H1 (cell line): ENCODE results near the gene OPCML. TPM values are rescaled to one million over a fixed set of nuclear protein-coding genes. Genes with fewer than 3 reads are reported as not detected.
A peak's percentile ranks its signal among the peaks of the same experiment; 100 is the strongest.

Experiments used
- CTCF ChIA-PET: fragments of 300-600 bp; sonication (Branson Sonifier 250); formaldehyde crosslinking; loops from one replicate; lab custom pipeline; 2021; ENCODE audit not compliant: partially characterized antibody; lab: Charles Lee
- POLR2A ChIA-PET: fragments of 300-600 bp; sonication (Branson Sonifier 250); formaldehyde crosslinking; loops from one replicate; lab custom pipeline; 2021; ENCODE audit warnings: inconsistent platforms; ENCODE audit not compliant: partially characterized antibody; lab: Charles Lee
- DNase-seq, 2 experiments: peaks; one replicate each; pipeline versions ENCODE4 v3.0.0 to v3.0.0-alpha.2; 2010 to 2022; ENCODE audit warnings: low spot score in 2 of 2, low read depth in 1 of 2, mixed read lengths in 1 of 2
- FAIRE-seq: peaks from 2 replicates; lab custom pipeline; 2011; peaks lifted over from hg19 to GRCh38; lab: Jason Lieb, UNC
- H2AFZ ChIP-seq: 2 replicates; pipeline ENCODE4 v1.8.1; 2012; ENCODE audit warnings: low read length, inconsistent platforms
- H2AK5ac ChIP-seq: 2 replicates; pipeline ENCODE4 v1.6.1; 2013; ENCODE audit warnings: low read depth, low read length
- H2BK120ac ChIP-seq: replicated peaks from 2 replicates; pipeline ENCODE3; 2013; ENCODE audit warnings: low read depth, low read length, inconsistent platforms
- H2BK12ac ChIP-seq: 2 replicates; pipeline ENCODE4 v1.6.1; 2013; ENCODE audit warnings: low read depth, low read length
- H2BK15ac ChIP-seq: 2 replicates; pipeline ENCODE4 v1.6.1; 2013; ENCODE audit warnings: low read length
- H2BK20ac ChIP-seq: 2 replicates; pipeline ENCODE4 v1.6.1; 2013; ENCODE audit warnings: low read length
- H2BK5ac ChIP-seq: 2 replicates; pipeline ENCODE4 v1.6.1; 2013; ENCODE audit warnings: low read depth, low read length
- H3K14ac ChIP-seq: 2 replicates; pipeline ENCODE4 v1.6.1; 2013; ENCODE audit warnings: inconsistent platforms; ENCODE audit not compliant: insufficient read length
- H3K18ac ChIP-seq: 2 replicates; pipeline ENCODE4 v1.6.1; 2013; ENCODE audit warnings: low read length; ENCODE audit errors: extremely low read depth
- H3K23ac ChIP-seq: 2 replicates; pipeline ENCODE4 v1.6.1; 2013; ENCODE audit warnings: inconsistent platforms; ENCODE audit not compliant: insufficient read length
- H3K23me2 ChIP-seq: 2 replicates; pipeline ENCODE4 v1.6.1; 2013; ENCODE audit warnings: low read depth, low read length
- H3K27ac ChIP-seq: 2 replicates; pipeline ENCODE4 v1.6.1; 2011; ENCODE audit warnings: low read depth, low read length, inconsistent platforms
- H3K27me3 ChIP-seq, 4 experiments: replicated peaks in 1 of 4; 1 replicate in 1 of 4; 2 replicates in 3 of 4; pipeline versions ENCODE4 v1.6.1 to v1.8.1; 2011 to 2013; ENCODE audit warnings: low read length in 3 of 4, mild to moderate bottlenecking in 3 of 4, inconsistent platforms in 2 of 4, mixed read lengths in 2 of 4, moderate library complexity in 1 of 4; ENCODE audit not compliant: control insufficient read depth in 3 of 4, insufficient read depth in 3 of 4; ENCODE audit errors: extremely low read depth in 1 of 4
- H3K36me3 ChIP-seq, 4 experiments: 2 replicates each; pipeline versions ENCODE4 v1.6.1 to v1.8.1; 2011 to 2013; ENCODE audit warnings: mild to moderate bottlenecking in 4 of 4, low read length in 3 of 4, moderate library complexity in 2 of 4, control low read depth in 1 of 4, inconsistent platforms in 1 of 4; ENCODE audit not compliant: insufficient read depth in 4 of 4, control insufficient read depth in 2 of 4
- H3K4ac ChIP-seq: replicated peaks from 2 replicates; pipeline ENCODE3; 2013; ENCODE audit warnings: low read length, low read depth, mixed read lengths, inconsistent platforms; ENCODE audit not compliant: insufficient read length
- H3K4me1 ChIP-seq, 4 experiments: replicated peaks in 1 of 4; 1 replicate in 1 of 4; 2 replicates in 3 of 4; pipeline versions ENCODE4 v1.6.1 to v1.8.1; 2011 to 2013; ENCODE audit warnings: low read length in 3 of 4, inconsistent platforms in 2 of 4, mixed read lengths in 1 of 4; ENCODE audit not compliant: insufficient read depth in 4 of 4, control insufficient read depth in 3 of 4
- H3K4me2 ChIP-seq, 2 experiments: 2 replicates each; pipeline versions ENCODE4 v1.6.1 to v1.8.1; 2011 to 2013; ENCODE audit warnings: low read depth in 2 of 2, low read length in 2 of 2, control low read depth in 1 of 2, inconsistent platforms in 1 of 2, mild to moderate bottlenecking in 1 of 2; ENCODE audit not compliant: insufficient read depth in 1 of 2
- H3K4me3 ChIP-seq, 4 experiments: fragments of 200-600, 300-600 bp in 1 of 4; sonication (generic), shearing (Covaris generic), sonication (Bioruptor Twin) in 1 of 4; 2 replicates each; pipeline versions ENCODE4 v1.5.1 to v1.8.1; 2011 to 2016; ENCODE audit warnings: low read length in 4 of 4, low read depth in 3 of 4, control low read depth in 2 of 4, inconsistent platforms in 2 of 4, mild to moderate bottlenecking in 2 of 4, mixed read lengths in 1 of 4, moderate library complexity in 1 of 4; ENCODE audit not compliant: insufficient read depth in 2 of 4; ENCODE audit errors: extremely low read depth in 1 of 4
- H3K56ac ChIP-seq: replicated peaks from 2 replicates; pipeline ENCODE3; 2013; ENCODE audit warnings: low read depth, mild to moderate bottlenecking, mixed read lengths, low read length, inconsistent platforms; ENCODE audit not compliant: insufficient read length
- H3K79me1 ChIP-seq: 2 replicates; pipeline ENCODE4 v1.6.1; 2013; ENCODE audit warnings: low read depth, low read length, control low read depth
- H3K79me2 ChIP-seq, 2 experiments: 2 replicates each; pipeline versions ENCODE4 v1.6.1 to v1.8.1; 2012 to 2013; ENCODE audit warnings: low read length in 2 of 2, mild to moderate bottlenecking in 2 of 2, inconsistent platforms in 1 of 2; ENCODE audit not compliant: insufficient read depth in 2 of 2, control insufficient read depth in 1 of 2
- H3K9ac ChIP-seq, 4 experiments: replicated peaks in 1 of 4; 1 replicate in 1 of 4; 2 replicates in 3 of 4; pipeline versions ENCODE4 v1.6.1 to v1.8.1; 2011 to 2013; ENCODE audit warnings: low read depth in 3 of 4, low read length in 3 of 4, control low read depth in 2 of 4, mild to moderate bottlenecking in 2 of 4, moderate library complexity in 2 of 4, inconsistent platforms in 1 of 4; ENCODE audit errors: extremely low read depth in 1 of 4
- H3K9me3 ChIP-seq, 2 experiments: 2 replicates each; pipeline versions ENCODE4 v1.6.1 to v1.8.1; 2012 to 2013; ENCODE audit warnings: mild to moderate bottlenecking in 2 of 2, moderate library complexity in 2 of 2, control low read depth in 1 of 2, inconsistent platforms in 1 of 2, low read depth in 1 of 2, low read length in 1 of 2, mixed read lengths in 1 of 2; ENCODE audit not compliant: insufficient read depth in 2 of 2
- H4K20me1 ChIP-seq, 2 experiments: replicated peaks in 1 of 2; 2 replicates each; pipeline versions ENCODE3 to v1.8.1; 2011 to 2013; ENCODE audit warnings: inconsistent platforms in 2 of 2, low read length in 2 of 2, mild to moderate bottlenecking in 1 of 2; ENCODE audit not compliant: insufficient read depth in 2 of 2, control insufficient read depth in 1 of 2
- H4K5ac ChIP-seq: 2 replicates; pipeline ENCODE4 v1.6.1; 2013; ENCODE audit warnings: low read length, low read depth, mixed read lengths, inconsistent platforms; ENCODE audit not compliant: insufficient read length
- H4K8ac ChIP-seq: 2 replicates; pipeline ENCODE4 v1.8.0; 2013; ENCODE audit warnings: mild to moderate bottlenecking, moderate library complexity, low read length, inconsistent platforms; ENCODE audit not compliant: insufficient read depth; ENCODE audit errors: extremely low read depth
- H4K91ac ChIP-seq: replicated peaks from 2 replicates; pipeline ENCODE3; 2013; ENCODE audit warnings: low read length, mixed read lengths, inconsistent platforms; ENCODE audit not compliant: insufficient read length
- CREB1 ChIP-seq: IDR thresholded peaks from 2 replicates; pipeline ENCODE4 v1.6.1; 2012; ENCODE audit warnings: inconsistent platforms
- FOSL1 ChIP-seq: IDR thresholded peaks from 2 replicates; pipeline ENCODE4 v1.6.1; 2011; ENCODE audit warnings: mild to moderate bottlenecking, low read depth, low read length, moderate library complexity; ENCODE audit not compliant: insufficient read depth
- GABPA ChIP-seq: IDR thresholded peaks from 2 replicates; pipeline ENCODE4 v1.6.1; 2011; ENCODE audit warnings: mild to moderate bottlenecking, low read length, moderate library complexity, borderline replicate concordance; ENCODE audit not compliant: insufficient read depth
- POU5F1 ChIP-seq: IDR thresholded peaks from 2 replicates; pipeline ENCODE4 v1.6.1; 2011; ENCODE audit warnings: low read depth, mild to moderate bottlenecking, low read length, moderate library complexity
- RBBP5 ChIP-seq: IDR thresholded peaks from 2 replicates; pipeline ENCODE4 v1.7.1; 2012; ENCODE audit warnings: low read depth, mild to moderate bottlenecking, inconsistent platforms, low read length, moderate library complexity, borderline replicate concordance
- RNF2 ChIP-seq: fragments of 200-900, 300-1000 bp; sonication (generic); IDR thresholded peaks from 2 replicates; pipeline ENCODE4 v1.7.1; 2016; ENCODE audit warnings: borderline replicate concordance, low read depth, mild to moderate bottlenecking, antibody characterized with exemption, low read length; ENCODE audit not compliant: poor library complexity, severe bottlenecking; ENCODE audit errors: missing control alignments
- RXRA ChIP-seq: IDR thresholded peaks from 2 replicates; pipeline ENCODE4 v1.6.1; 2011; ENCODE audit warnings: low read depth, mild to moderate bottlenecking, low read length, moderate library complexity; ENCODE audit not compliant: insufficient read depth
- SAP30 ChIP-seq: fragments of 300-600 bp; sonication (generic); IDR thresholded peaks from 2 replicates; pipeline ENCODE4 v1.7.1; 2012; ENCODE audit warnings: low read length, moderate library complexity, mild to moderate bottlenecking, inconsistent platforms; ENCODE audit not compliant: insufficient read depth, insufficient replicate concordance
- TBP ChIP-seq: IDR thresholded peaks from 2 replicates; pipeline ENCODE4 v1.6.1; 2011; ENCODE audit warnings: low read depth, low read length, improper control_type of control experiment
- WGBS, 2 experiments: shearing (Covaris generic) in 1 of 2; methylation state at CpG; one replicate each; pipeline versions ENCODE4 v1.1.6 to v1.1.7; 2013 to 2015; ENCODE audit warnings: low lambda C conversion rate in 2 of 2, mixed read lengths in 2 of 2, inconsistent platforms in 1 of 2, low coverage in 1 of 2, missing lambda C conversion rate in 1 of 2; ENCODE audit not compliant: insufficient replicate concordance in 2 of 2, insufficient coverage in 1 of 2, insufficient read length in 1 of 2; ENCODE audit errors: extremely low coverage in 1 of 2, missing lambda C conversion rate in 1 of 2; 5-methylcytosine and 5-hydroxymethylcytosine counted together
- polyA plus RNA-seq, 7 experiments: library from polyadenylated mRNA; depleted of rRNA in 3 of 7; stranded (reverse) in 5 of 7; unstranded in 2 of 7; fragments of >200 nt in 5 of 7; fragments of 200-250 nt in 2 of 7; gene quantifications; 1 replicate in 5 of 7; 2 replicates in 1 of 7; 4 replicates in 1 of 7; pipeline versions ENCODE4 v1.2.1 to v1.2.3, GENCODE V29; 2011 to 2013; ENCODE audit warnings: missing spikeins in 2 of 7, mixed read lengths in 2 of 7
- total RNA-seq: library from RNA; stranded (reverse); fragmentation: NEBNext Ultra II Directional; extraction: Animal tissue kit (Norgen Biotek cat#: 25700); gene quantifications from 2 replicates; pipeline ENCODE4 v1.2.1, GENCODE V29; 2021
- TF ChIP-seq, protein P1 (sequence below): IDR thresholded peaks from 2 replicates; pipeline ENCODE4 v1.6.1; 2012; ENCODE audit warnings: low read length, inconsistent platforms

OPCML gene
- total and polyA plus RNA-seq, 2 of the 8 experiments (the other 6 are each of a cell fraction or from before 2014, with no cell fraction given) = 2.3 to 3.1 TPM

- Histone ChIP-seq H3K79me1 (no peaks in the 10 kb centered on the region), H3K79me2 (no peaks in the 10 kb centered on the region), H3K4me3 (no peak overlapping the region), H2AFZ (no peak overlapping the region), H3K9ac (no peak overlapping the region), H3K4ac (no peak overlapping the region), H3K27ac (no peak overlapping the region), H3K27me3 (no peaks in the 10 kb centered on the region), H3K23me2 (no peaks in the 10 kb centered on the region), H3K56ac (no peak overlapping the region), H3K14ac (no peak overlapping the region), H2BK12ac (peak overlapping the region; percentile 45; the same call in 1 of the 2 replicates), H4K20me1 (no peaks in the 10 kb centered on the region), H3K36me3 (peaks cover 0 to 2% (median 0%) of the 10 kb centered on the region in 4 experiments; a peak in 1 of 8 replicates), H3K18ac (no peak overlapping the region), H3K23ac (no peak overlapping the region), H2BK120ac (no peak overlapping the region), H3K4me1 (peaks cover 0 to 3% (median 0%) of the 10 kb centered on the region in 4 experiments; a peak in 2 of 7 replicates), H2BK20ac (no peak overlapping the region), H3K9me3 (no peaks in the 10 kb centered on the region), H4K5ac (no peak overlapping the region), H2BK5ac (no peak overlapping the region), H2BK15ac (no peak overlapping the region), H4K8ac (no peak overlapping the region), H4K91ac (no peak overlapping the region), H3K4me2 (no peak overlapping the region), H2AK5ac (no peak overlapping the region)
- DNase-seq = no peak
- ChIA-PET CTCF (interaction anchor here (0.6 to 6.1 kb wide), 4 partner anchors 21 to 476 kb away, joined by 3 to 31 read pairs (median 4); no protein-coding TSS in a partner anchor), POLR2A (no interaction called here)
- 84% methylated on average over 6 of the region's 6 CpGs; no CpG with 5 or more reads in 1 of the 2 experiments for WGBS, 2 experiments
- no peak for FAIRE-seq
- TF ChIP-seq GABPA (no peak), RNF2 (no peak), RBBP5 (no peak), FOSL1 (no peak), SAP30 (no peak), TBP (no peak), POU5F1 (no peak), CREB1 (no peak), RXRA (no peak)
- TF ChIP-seq, protein P1, sequence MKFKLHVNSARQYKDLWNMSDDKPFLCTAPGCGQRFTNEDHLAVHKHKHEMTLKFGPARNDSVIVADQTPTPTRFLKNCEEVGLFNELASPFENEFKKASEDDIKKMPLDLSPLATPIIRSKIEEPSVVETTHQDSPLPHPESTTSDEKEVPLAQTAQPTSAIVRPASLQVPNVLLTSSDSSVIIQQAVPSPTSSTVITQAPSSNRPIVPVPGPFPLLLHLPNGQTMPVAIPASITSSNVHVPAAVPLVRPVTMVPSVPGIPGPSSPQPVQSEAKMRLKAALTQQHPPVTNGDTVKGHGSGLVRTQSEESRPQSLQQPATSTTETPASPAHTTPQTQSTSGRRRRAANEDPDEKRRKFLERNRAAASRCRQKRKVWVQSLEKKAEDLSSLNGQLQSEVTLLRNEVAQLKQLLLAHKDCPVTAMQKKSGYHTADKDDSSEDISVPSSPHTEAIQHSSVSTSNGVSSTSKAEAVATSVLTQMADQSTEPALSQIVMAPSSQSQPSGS = no peak
Observed at GRCh38 chr11:133555034-133555433, 22.7 kb upstream of the OPCML start.
